ENCODE data around the gene SIVA1.

SIVA1 gene

DNA sequence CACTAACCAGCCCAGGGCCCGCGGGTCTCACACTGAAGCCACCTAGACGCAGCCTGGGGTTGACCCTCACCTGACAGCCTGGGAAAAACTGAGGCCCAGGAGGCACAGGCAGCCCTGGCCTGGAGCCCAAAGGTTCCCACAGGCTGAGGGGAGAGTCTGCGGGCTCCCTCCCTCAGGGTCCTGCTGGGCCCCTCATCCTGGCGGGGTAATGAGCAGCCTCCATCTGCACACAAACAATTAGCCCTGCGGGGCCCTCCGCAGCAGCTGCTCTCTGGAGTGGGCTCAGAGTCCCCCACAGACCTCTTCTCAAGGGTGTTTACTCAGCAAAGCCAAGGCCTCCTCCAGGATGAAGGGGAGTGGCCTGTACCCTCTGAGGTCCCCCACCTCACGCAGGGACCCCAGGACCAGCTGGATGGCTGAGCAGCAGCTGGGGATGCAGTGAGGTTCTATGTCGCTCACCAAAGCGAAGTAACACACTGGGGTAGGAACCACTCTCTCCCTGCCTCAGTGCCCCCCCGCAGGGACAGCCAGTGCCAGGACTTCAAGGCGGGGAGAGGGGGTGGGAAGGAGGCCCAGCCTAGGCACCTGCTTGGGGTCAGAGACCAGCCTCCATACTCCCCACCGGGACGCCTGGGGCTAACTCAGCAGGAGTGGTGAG is 35.3 kb downstream of the SIVA1 start:
- H3K27ac ChIP-seq, result peak overlapping the region in 1 of 2 donors; percentile 54
- no peak overlapping the region for H3K4me3 ChIP-seq

DNA sequence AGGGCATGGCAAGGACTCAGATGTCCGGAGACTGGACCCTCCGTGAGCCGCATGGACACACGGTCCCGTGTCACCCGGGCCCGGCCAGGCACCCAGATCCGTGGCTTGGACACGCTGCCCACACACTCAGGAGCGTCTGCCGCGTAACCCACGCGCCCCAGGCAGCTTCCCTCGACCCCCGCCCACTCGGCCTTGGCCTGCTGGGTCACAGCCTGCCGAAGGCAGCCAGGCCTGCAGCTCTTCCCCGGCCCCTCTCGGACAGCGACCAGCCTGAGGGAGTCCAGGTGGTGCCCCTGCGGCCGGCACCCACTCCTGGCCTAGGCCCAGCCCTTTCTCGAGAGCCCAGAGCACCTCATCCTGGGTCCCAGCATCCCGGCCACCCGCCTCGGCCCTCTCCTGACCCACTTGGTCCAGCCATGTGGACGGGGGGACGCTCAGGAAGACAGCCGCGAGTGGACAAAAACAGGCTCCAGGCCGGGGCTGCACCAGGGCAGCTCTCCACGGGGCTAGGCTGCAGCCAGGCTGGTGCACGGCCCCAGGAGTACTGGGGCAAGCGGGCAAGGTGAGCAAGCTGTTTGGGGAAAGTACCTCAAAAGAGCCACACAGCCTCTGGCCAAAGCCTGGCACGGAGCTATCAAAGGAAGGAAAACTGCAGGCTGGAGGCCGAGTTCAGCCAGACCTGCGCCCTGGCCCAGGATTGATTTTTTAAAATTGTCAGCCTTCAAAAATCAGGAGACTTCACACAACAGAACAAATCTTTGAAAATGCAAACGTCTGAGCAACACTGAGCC is 36.1 kb downstream of the SIVA1 start:
- DNase-seq (ENCODE audit: low spot score), result no peak
- H3K4me3 ChIP-seq, result no peak overlapping the region
- no peak overlapping the region for H3K27ac ChIP-seq
- TF ChIP-seq, protein P1, sequence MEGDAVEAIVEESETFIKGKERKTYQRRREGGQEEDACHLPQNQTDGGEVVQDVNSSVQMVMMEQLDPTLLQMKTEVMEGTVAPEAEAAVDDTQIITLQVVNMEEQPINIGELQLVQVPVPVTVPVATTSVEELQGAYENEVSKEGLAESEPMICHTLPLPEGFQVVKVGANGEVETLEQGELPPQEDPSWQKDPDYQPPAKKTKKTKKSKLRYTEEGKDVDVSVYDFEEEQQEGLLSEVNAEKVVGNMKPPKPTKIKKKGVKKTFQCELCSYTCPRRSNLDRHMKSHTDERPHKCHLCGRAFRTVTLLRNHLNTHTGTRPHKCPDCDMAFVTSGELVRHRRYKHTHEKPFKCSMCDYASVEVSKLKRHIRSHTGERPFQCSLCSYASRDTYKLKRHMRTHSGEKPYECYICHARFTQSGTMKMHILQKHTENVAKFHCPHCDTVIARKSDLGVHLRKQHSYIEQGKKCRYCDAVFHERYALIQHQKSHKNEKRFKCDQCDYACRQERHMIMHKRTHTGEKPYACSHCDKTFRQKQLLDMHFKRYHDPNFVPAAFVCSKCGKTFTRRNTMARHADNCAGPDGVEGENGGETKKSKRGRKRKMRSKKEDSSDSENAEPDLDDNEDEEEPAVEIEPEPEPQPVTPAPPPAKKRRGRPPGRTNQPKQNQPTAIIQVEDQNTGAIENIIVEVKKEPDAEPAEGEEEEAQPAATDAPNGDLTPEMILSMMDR (IDR thresholded peaks at IDR 0.05), result no peak

More for the DNA sequence above, 35.3 kb downstream of the SIVA1 start:
- TF ChIP-seq, protein P1 (IDR thresholded peaks at IDR 0.05), result no peak
- no peak for DNase-seq (ENCODE audit: low spot score)

DNA sequence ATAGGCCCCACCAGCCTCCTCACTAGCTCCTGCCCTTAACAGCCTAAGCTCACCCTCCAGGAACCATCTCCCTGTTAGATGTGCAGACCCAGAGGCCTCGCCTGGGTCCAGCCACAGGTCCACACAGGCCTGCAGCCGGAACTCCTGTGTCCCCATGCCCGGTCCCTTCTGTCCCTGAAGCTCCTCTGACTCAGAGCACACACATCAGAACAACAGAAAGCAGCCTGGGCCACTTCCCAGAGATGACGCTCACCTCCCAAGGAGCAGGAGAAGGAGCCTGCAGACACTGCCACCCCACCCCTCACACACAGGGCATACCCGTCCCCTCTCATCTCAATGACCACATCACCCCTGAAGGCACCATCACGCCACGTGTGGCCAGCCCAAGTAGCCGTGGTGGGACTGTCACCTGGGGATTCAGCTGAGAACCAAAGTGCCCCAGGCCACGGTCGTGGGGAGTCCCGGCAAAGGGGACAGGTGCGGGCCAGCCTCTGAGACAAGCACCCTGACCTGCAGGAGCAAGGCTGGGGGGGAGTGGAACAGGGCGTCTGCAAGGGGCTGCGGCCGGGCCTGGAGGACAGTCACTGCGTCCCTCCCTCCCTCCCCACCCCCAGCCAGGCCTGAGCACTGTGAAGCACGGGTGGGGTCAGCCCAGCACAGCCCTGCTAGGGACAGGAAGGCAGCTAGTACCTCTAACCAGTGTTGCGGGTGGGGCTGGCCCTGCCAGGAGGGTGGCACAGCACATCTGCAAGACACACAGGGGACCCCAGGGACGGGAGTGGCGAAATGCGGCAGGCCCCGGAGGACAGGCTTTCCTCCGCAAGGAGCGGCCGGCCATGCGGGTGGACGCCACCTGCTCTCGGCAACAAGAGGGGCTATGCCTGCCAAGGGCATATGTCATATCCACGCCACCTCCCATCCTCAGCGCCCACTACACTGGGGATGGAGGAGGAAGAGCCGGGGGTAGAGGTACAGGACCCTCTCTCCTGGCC is 37.1 kb downstream of the SIVA1 start:
- DNase-seq (ENCODE audit: low spot score), result no peak
- no peak overlapping the region for H3K27ac ChIP-seq
- TF ChIP-seq, protein P1 (IDR thresholded peaks at IDR 0.05), result no peak
- H3K4me3 ChIP-seq, result no peak overlapping the region

DNA sequence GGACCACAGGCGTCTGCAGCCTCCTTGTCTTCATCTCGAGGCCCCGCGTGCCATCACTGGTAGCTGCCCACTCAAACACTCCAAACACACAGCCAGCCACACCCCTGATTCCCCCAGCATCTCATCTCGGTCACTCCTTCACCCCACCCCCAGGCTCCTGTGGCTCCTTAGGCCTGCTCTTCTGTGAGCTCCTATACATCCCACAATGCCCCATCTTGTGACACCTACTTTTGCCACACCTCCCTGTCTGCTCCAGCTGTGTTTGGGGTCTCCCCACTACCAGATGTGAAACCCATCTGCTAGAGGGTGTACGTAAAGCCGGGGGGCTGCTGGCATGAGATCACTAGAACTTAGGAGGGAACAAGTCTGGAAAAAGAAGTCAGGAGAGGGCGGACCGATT is 38.5 kb downstream of the SIVA1 start:
- TF ChIP-seq, protein P1 (IDR thresholded peaks at IDR 0.05), result no peak
- DNase-seq (ENCODE audit: low spot score), result no peak
- Histone ChIP-seq H3K4me3 (no peak overlapping the region), H3K27ac (no peak overlapping the region)

DNA sequence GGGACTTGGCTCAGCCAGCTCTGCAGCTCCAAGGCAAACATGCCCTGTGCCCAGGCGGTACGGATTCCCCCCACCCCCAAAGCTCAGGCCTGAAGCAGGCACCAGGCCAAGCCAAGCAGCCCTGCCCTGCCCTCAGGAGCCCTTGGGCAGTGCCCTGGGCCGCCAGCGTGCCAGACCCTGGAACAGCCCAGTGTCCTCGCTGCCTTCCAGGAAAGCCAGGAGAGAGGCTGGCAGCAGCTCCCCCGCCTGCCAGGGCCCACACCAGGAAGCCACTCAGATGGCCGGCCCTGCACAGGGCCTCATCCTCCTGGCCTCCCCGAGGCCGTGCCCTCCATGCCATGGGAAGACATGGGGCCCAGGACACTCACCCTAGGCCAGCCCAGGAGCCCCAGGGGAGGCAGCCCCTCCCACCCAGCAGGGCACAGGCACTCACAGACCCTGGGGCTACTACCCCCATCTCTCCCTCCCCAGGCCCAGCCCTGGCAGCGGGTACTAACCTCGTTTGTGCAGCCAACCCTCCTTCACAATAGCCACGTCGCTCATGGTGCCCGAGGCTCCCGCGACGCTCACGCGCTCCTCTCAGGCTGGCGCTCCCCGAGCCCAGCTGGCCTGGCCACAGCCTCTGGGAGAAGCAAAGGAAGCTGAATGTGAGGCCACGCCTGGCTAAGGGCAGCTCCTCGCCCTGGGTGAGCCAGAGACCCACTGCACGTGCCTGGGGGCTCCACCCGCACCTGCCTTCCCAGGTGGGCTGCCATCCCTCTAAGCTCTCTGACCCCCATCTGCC is 39.3 kb downstream of the SIVA1 start:
- TF ChIP-seq, protein P1 (IDR thresholded peaks at IDR 0.05), result no peak
- DNase-seq (ENCODE audit: low spot score), result no peak
- Histone ChIP-seq H3K27ac (peak overlapping the region in 1 of 2 donors; percentile 51), H3K4me3 (peak overlapping the region; percentile 9)
